Spleen (tissue), 11 donors: ENCODE data around the gene APOBEC3G. TPM values are rescaled to one million over a fixed set of nuclear protein-coding genes. Genes with fewer than 3 reads are reported as not detected.
"Not testable (repeated sequence)": the region's sequence is repeated elsewhere in the genome, so short reads cannot be mapped to it uniquely, and the experiment has no call there.

Experiments
- DNase-seq: peaks from one replicate; pipeline ENCODE4 v3.0.0-alpha.2; 2020
- H3K27ac ChIP-seq, 8 donors: fragments of 200-600 bp; sonication (generic) in 7 of 8; 1 replicate in 4 of 8; 2 replicates in 4 of 8; pipeline versions ENCODE4 v1.5.0 to v1.8.0; 2016 to 2021; ENCODE audit warnings: inconsistent platforms in 4 of 8, mild to moderate bottlenecking in 4 of 8, moderate library complexity in 1 of 8
- H3K27me3 ChIP-seq, 7 donors: fragments of 200-600 bp; sonication (generic) in 6 of 7; replicated peaks in 1 of 7; 1 replicate in 4 of 7; 2 replicates in 3 of 7; pipeline versions ENCODE4 v1.5.0 to v1.8.0; 2016 to 2021; ENCODE audit warnings: inconsistent platforms in 3 of 7, mild to moderate bottlenecking in 1 of 7
- H3K36me3 ChIP-seq, 6 donors: fragments of 200-600 bp; sonication (generic) in 5 of 6; 1 replicate in 4 of 6; 2 replicates in 2 of 6; pipeline versions ENCODE4 v1.5.0 to v1.8.0; 2016 to 2021; ENCODE audit warnings: inconsistent platforms in 2 of 6
- H3K4me1 ChIP-seq, 6 donors: fragments of 200-600 bp; sonication (generic) in 5 of 6; 1 replicate in 3 of 6; 2 replicates in 3 of 6; pipeline versions ENCODE4 v1.5.0 to v1.8.0; 2016 to 2021; ENCODE audit warnings: inconsistent platforms in 3 of 6
- H3K4me3 ChIP-seq, 8 donors: fragments of 200-600 bp; sonication (generic) in 7 of 8; 1 replicate in 4 of 8; 2 replicates in 4 of 8; pipeline versions ENCODE4 v1.5.0 to v1.8.0; 2016 to 2021; ENCODE audit warnings: inconsistent platforms in 4 of 8, mild to moderate bottlenecking in 4 of 8, moderate library complexity in 2 of 8
- H3K9me3 ChIP-seq, 8 donors: fragments of 200-600 bp; sonication (generic) in 7 of 8; 1 replicate in 4 of 8; 2 replicates in 4 of 8; pipeline versions ENCODE4 v1.5.0 to v1.8.0; 2016 to 2021; ENCODE audit warnings: inconsistent platforms in 4 of 8
- POLR2A ChIP-seq, 3 donors: fragments of 450-650 bp; IDR thresholded peaks; one replicate each; pipeline ENCODE4 v1.5.1; 2017; ENCODE audit warnings: antibody characterized with exemption in 3 of 3, mild to moderate bottlenecking in 1 of 3
- POLR2AphosphoS5 ChIP-seq, 3 donors: sonication (generic); formaldehyde crosslinking; IDR thresholded peaks; one replicate each; pipeline ENCODE4 v1.5.1; 2017; ENCODE audit warnings: antibody characterized with exemption in 3 of 3
- WGBS, 5 donors: extraction: QIAGEN DNeasy Blood & Tissue Kit in 3 of 5; methylation state at CpG; one replicate each; pipeline versions ENCODE4 v1.1.5 to v1.1.7; 2013 to 2018; 5-methylcytosine and 5-hydroxymethylcytosine counted together
- intact Hi-C: fragments of 100-400 bp; cut with DNase I; formaldehyde crosslinking; loops from one replicate; pipeline ENCODE4 v1.15.0; 2023; ENCODE audit warnings: low total_unique reads
- polyA plus RNA-seq, 3 donors: library from polyadenylated mRNA; stranded (reverse); fragments of 200-250 nt; gene quantifications; one replicate each; pipeline ENCODE4 v1.2.1, GENCODE V29; 2013
- total RNA-seq, 7 donors: library from RNA; depleted of rRNA in 3 of 7; stranded (reverse); fragments of >200 nt in 3 of 7; fragmentation: NEBNext Ultra II Directional in 4 of 7; extraction: Animal tissue kit (Norgen Biotek cat#: 25700) in 4 of 7; gene quantifications; one replicate each; pipeline versions ENCODE4 v1.1.0 to v1.2.1, GENCODE V29; 2016 to 2021
- TF ChIP-seq, protein P1 (sequence below), 11 experiments: fragments of 200-600 bp in 7 of 11; fragments of 450-650 bp in 4 of 11; sonication (generic) in 4 of 11; IDR thresholded peaks in 8 of 11; conservative IDR thresholded peaks in 3 of 11; 1 replicate in 7 of 11; 2 replicates in 4 of 11; pipeline versions ENCODE4 v1.4.0 to v1.8.0; 2016 to 2021; ENCODE audit warnings: antibody characterized with exemption in 11 of 11, inconsistent platforms in 4 of 11, mild to moderate bottlenecking in 1 of 11
- donor health status: healthy with polysubstance abuse.
- donor health status: DM: no; HTN: no; CAD: no; lungs with moderate emphysema.
- donor health status: DM: no; HTN: no; CAD: no.
- donor health status: Bipolar disorder and iron deficiency.
- donor health status: healthy.
- donor health status: DM: no; HTN: no; CAD: no.
- donor health status: DM: yes; HTN: yes; CAD: no.

APOBEC3G gene
- total and polyA plus RNA-seq, 10 donors = 44.3 to 72.8 (median 52.0) TPM

DNA sequence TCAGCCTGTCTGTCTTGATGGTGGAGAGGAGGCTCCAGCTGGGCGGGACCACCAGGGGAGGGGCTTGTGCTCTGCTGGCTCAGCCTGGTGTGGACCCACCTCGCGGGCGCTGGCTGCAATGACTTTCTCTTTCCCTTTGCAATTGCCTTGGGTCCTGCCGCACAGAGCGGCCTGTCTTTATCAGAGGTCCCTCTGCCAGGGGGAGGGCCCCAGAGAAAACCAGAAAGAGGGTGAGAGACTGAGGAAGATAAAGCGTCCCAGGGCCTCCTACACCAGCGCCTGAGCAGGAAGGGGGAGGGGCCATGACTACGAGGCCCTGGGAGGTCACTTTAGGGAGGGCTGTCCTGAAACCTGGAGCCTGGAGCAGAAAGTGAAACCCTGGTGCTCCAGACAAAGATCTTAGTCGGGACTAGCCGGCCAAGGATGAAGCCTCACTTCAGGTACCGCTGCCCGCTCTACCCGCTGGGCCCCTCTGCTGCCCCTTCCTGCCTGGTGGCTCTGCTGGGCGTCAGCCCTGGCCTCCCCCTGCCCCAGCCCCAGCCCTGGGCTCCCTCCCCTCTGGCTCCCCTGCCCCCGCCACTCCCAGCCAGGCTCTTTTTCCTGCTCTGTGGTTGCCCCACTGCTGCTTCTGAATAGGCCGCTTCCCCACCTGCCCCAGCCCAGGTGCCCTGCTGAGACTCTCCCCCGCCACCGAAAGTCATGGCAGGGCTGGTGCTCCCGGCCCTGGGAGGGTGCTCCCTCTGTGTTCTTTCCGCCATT lies 36.4 kb upstream of the APOBEC3G start, which contains the start of gene APOBEC3F:
Gene APOBEC3F (plus strand): TSS at position 327 of the 759 bp plus-strand sequence. CDS start 97 bp downstream, at position 424.
- intact Hi-C loops, H3K27me3 ChIP-seq, H3K9me3 ChIP-seq: not testable (repeated sequence)
- DNase-seq = peak; percentile 91
- peak within 1 kb of the TSS; percentile 49 to 76 (median 59) for H3K4me3 ChIP-seq
- H3K4me1 ChIP-seq = peaks cover 12 to 69% (median 35%) of the 10 kb centered on the region in 6 donors
- WGBS, 5 donors = 0 to 2% (median 1%) methylated on average over 10 to 20 of the region's 21 CpGs
- peak in 1 of 3 donors; percentile 46 for TF ChIP-seq POLR2A (IDR thresholded peaks at IDR 0.05)
- TF ChIP-seq, protein P1, sequence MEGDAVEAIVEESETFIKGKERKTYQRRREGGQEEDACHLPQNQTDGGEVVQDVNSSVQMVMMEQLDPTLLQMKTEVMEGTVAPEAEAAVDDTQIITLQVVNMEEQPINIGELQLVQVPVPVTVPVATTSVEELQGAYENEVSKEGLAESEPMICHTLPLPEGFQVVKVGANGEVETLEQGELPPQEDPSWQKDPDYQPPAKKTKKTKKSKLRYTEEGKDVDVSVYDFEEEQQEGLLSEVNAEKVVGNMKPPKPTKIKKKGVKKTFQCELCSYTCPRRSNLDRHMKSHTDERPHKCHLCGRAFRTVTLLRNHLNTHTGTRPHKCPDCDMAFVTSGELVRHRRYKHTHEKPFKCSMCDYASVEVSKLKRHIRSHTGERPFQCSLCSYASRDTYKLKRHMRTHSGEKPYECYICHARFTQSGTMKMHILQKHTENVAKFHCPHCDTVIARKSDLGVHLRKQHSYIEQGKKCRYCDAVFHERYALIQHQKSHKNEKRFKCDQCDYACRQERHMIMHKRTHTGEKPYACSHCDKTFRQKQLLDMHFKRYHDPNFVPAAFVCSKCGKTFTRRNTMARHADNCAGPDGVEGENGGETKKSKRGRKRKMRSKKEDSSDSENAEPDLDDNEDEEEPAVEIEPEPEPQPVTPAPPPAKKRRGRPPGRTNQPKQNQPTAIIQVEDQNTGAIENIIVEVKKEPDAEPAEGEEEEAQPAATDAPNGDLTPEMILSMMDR (IDR thresholded peaks at IDR 0.05 in 8 of 11, conservative IDR thresholded peaks at IDR 0.05 in 3 of 11) = peak in 3 of 11 experiments; percentile 21 to 43 (median 23)
- peak; percentile 49 to 81 (median 56) for TF ChIP-seq POLR2AphosphoS5 (IDR thresholded peaks at IDR 0.05)
- peaks cover 0 to 27% (median 7%) of the 10 kb centered on the region in 6 donors for H3K36me3 ChIP-seq
- H3K27ac ChIP-seq = peak within 1 kb of the TSS; percentile 85 to 97 (median 90)

DNA sequence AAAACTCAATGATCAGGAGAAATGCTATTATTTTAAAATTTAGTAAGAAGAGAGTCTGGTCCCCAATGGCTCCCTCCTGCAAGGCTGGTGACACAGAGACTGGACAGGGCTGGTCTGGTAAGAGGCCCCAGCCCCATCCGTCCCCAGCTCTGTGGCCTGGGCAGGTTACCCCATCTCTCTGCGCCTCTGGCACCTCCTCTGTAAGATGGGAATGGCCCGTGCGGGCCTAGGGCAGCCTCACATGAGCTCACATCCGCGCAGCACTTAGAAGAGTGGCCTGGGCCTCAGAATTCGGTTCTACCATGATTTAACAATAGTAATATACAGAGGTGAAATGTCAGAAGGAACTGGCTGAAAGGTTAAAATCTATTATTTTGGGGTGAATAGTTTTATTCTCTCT lies 35.2 kb upstream of the APOBEC3G start:
- no peak for DNase-seq
- Histone ChIP-seq H3K9me3 (no peaks in the 10 kb centered on the region), H3K27me3 (no peaks in the 10 kb centered on the region), H3K4me1 (peaks cover 12 to 66% (median 41%) of the 10 kb centered on the region in 6 donors), H3K27ac (peak overlapping the region in 7 of 8 donors; percentile 85 to 97 (median 91)), H3K36me3 (peaks cover 0 to 35% (median 8%) of the 10 kb centered on the region in 6 donors), H3K4me3 (peak overlapping the region in 4 of 8 donors; percentile 58 to 76 (median 66))
- 87 to 95% (median 92%) methylated on average over 7 of the region's 7 CpGs for WGBS, 5 donors
- TF ChIP-seq POLR2AphosphoS5 (IDR thresholded peaks at IDR 0.05) (no peak), POLR2A (IDR thresholded peaks at IDR 0.05) (no peak)
- TF ChIP-seq, protein P1 (IDR thresholded peaks at IDR 0.05 in 8 of 11, conservative IDR thresholded peaks at IDR 0.05 in 3 of 11) = no peak
- intact Hi-C loops = no loop called here

DNA sequence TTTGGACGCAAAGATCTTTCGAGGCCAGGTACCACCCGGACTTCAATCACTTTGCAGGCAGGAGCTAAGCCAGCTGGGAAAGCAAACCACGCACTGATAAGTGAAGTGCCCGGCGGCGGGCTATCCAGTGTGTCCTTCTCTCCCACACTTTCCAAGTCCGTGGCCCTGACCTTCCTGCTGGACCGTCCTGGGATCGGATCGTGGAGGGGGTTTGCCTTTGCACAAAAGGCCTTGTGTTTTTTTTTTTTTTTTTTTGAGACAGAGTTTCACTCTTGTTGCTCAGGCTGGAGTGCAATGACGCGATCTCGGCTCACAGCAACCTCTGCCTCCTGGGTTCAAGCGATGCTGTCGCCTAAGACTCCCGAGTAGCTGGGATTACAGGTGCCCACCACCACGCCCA lies 34.0 kb upstream of the APOBEC3G start:
- intact Hi-C loops, H3K4me3 ChIP-seq, H3K27me3 ChIP-seq, DNase-seq, H3K9me3 ChIP-seq: not testable (repeated sequence)
- Histone ChIP-seq H3K27ac (peak overlapping the region in 1 of 8 donors; percentile 94), H3K4me1 (peaks cover 12 to 72% (median 41%) of the 10 kb centered on the region in 6 donors), H3K36me3 (peaks cover 0 to 35% (median 8%) of the 10 kb centered on the region in 6 donors)
- 75 to 94% (median 87%) methylated on average over 13 to 18 of the region's 18 CpGs for WGBS, 5 donors

DNA sequence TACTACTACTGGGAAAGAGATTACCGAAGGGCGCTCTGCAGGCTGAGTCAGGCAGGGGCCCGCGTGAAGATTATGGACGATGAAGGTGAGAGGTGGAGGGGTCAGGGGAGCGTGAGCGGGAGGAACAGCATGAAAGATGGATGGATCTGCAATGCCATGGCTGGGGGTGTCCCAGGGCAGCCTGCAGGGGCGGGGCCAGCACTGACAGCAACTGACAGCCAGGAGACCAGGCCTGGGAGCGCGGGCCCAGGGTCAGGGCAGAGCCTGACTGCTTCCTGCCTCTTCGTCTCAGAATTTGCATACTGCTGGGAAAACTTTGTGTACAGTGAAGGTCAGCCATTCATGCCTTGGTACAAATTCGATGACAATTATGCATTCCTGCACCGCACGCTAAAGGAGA lies 31.9 kb upstream of the APOBEC3G start:
- intact Hi-C loops, H3K9me3 ChIP-seq, H3K4me3 ChIP-seq, H3K27me3 ChIP-seq, DNase-seq: not testable (repeated sequence)
- 73 to 87% (median 76%) methylated on average over 14 of the region's 14 CpGs for WGBS, 5 donors
- Histone ChIP-seq H3K36me3 (peaks cover 0 to 35% (median 8%) of the 10 kb centered on the region in 6 donors), H3K27ac (peak overlapping the region in 4 of 8 donors; percentile 15 to 69 (median 28)), H3K4me1 (peaks cover 12 to 65% (median 35%) of the 10 kb centered on the region in 6 donors)
- TF ChIP-seq POLR2AphosphoS5 (IDR thresholded peaks at IDR 0.05) = peak; percentile 2 to 31 (median 29)

DNA sequence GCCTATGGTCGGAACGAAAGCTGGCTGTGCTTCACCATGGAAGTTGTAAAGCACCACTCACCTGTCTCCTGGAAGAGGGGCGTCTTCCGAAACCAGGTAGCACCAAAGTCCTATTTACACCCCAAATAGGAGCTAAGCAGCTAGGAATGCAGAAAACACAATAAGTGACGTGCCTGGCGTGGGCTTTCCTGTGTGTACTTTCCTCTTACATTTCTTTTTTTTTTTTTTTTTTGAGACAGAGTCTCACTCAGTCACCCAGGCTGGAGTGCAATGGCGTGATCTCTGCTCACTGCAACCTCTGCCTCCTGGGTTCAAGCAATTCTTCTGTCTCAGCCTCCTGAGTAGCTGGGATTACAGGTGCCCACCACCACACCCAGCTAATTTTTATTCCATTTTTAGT lies 27.6 kb upstream of the APOBEC3G start:
- H3K4me3 ChIP-seq, H3K27ac ChIP-seq, DNase-seq, H3K9me3 ChIP-seq, intact Hi-C loops, H3K27me3 ChIP-seq: not testable (repeated sequence)
- Histone ChIP-seq H3K36me3 (peaks cover 0 to 16% (median 3%) of the 10 kb centered on the region in 6 donors), H3K4me1 (peaks cover 0 to 43% (median 19%) of the 10 kb centered on the region in 6 donors)
- WGBS, 5 donors = 91 to 95% (median 93%) methylated on average over 7 of the region's 7 CpGs
